Naive thymus-derived CD4-positive, alpha-beta T cell (primary cell): ENCODE data around the gene KCNQ1OT1. TPM values are rescaled to one million over a fixed set of nuclear protein-coding genes. Genes with fewer than 3 reads are reported as not detected.
A peak's percentile ranks its signal among the peaks of the same experiment; 100 is the strongest.
"Not testable (repeated sequence)": the region's sequence is repeated elsewhere in the genome, so short reads cannot be mapped to it uniquely, and the experiment has no call there.

Experiments
- ATAC-seq: fragments of 150-1000 bp; cut with Tn5 transposase; 2 replicates; pipeline ENCODE4 v1.10.0; 2021; ENCODE audit warnings: mild to moderate bottlenecking, moderate library complexity
- CTCF ChIA-PET: fragments of 350-600 bp; sonication (Branson Sonifier 250); formaldehyde crosslinking; loops from one replicate; lab custom pipeline; 2021; ENCODE audit warnings: antibody characterized with exemption; lab: Charles Lee
- POLR2A ChIA-PET: fragments of 350-600 bp; sonication (Branson Sonifier 250); formaldehyde crosslinking; loops from one replicate; lab custom pipeline; 2021; ENCODE audit warnings: antibody characterized with exemption, inconsistent platforms; lab: Charles Lee
- DNase-seq, 9 donors: peaks; one replicate each; pipeline versions ENCODE4 v3.0.0 to v3.0.0-alpha.2; 2020 to 2022; ENCODE audit warnings: mixed read lengths in 1 of 9
- H3K27ac ChIP-seq: one replicate; pipeline ENCODE4 v1.7.0; 2013; ENCODE audit warnings: mild to moderate bottlenecking, low read depth, low read length, moderate library complexity
- H3K27me3 ChIP-seq, 2 donors: one replicate each; pipeline ENCODE4 v1.7.0; 2013; ENCODE audit warnings: low read length in 2 of 2, mild to moderate bottlenecking in 2 of 2, moderate library complexity in 2 of 2; ENCODE audit not compliant: control insufficient read depth in 2 of 2, insufficient read depth in 2 of 2
- H3K36me3 ChIP-seq, 3 experiments: 1 replicate in 2 of 3; 2 replicates in 1 of 3; pipeline ENCODE4 v1.7.0; 2013; ENCODE audit warnings: low read length in 3 of 3, mild to moderate bottlenecking in 3 of 3, moderate library complexity in 1 of 3; ENCODE audit not compliant: insufficient read depth in 3 of 3, control insufficient read depth in 2 of 3
- H3K4me1 ChIP-seq, 2 donors: one replicate each; pipeline ENCODE4 v1.7.0; 2013; ENCODE audit warnings: low read length in 2 of 2, mild to moderate bottlenecking in 2 of 2, moderate library complexity in 1 of 2; ENCODE audit not compliant: control insufficient read depth in 2 of 2, insufficient read depth in 2 of 2
- H3K4me3 ChIP-seq: 2 replicates; pipeline ENCODE4 v1.7.0; 2013; ENCODE audit warnings: mild to moderate bottlenecking, low read length
- H3K9me3 ChIP-seq, 3 experiments: 1 replicate in 2 of 3; 2 replicates in 1 of 3; pipeline ENCODE4 v1.7.0; 2013; ENCODE audit warnings: low read length in 3 of 3; ENCODE audit not compliant: control insufficient read depth in 2 of 3
- H3K27ac Mint-ChIP-seq, 9 donors: one replicate each; pipeline ENCODE4 v1.8.0; 2020 to 2022; ENCODE audit warnings: mixed read lengths in 9 of 9, mild to moderate bottlenecking in 8 of 9, moderate library complexity in 5 of 9, inconsistent platforms in 2 of 9
- H3K27me3 Mint-ChIP-seq, 5 donors: one replicate each; pipeline ENCODE4 v1.8.0; 2021 to 2022; ENCODE audit warnings: mixed read lengths in 5 of 5, mild to moderate bottlenecking in 1 of 5
- H3K36me3 Mint-ChIP-seq, 5 donors: one replicate each; pipeline ENCODE4 v1.8.0; 2020 to 2022; ENCODE audit warnings: mixed read lengths in 5 of 5, mild to moderate bottlenecking in 3 of 5, inconsistent platforms in 1 of 5
- H3K4me1 Mint-ChIP-seq, 7 donors: one replicate each; pipeline ENCODE4 v1.8.0; 2020 to 2022; ENCODE audit warnings: mixed read lengths in 7 of 7, mild to moderate bottlenecking in 3 of 7, inconsistent platforms in 1 of 7
- H3K4me3 Mint-ChIP-seq, 10 donors: one replicate each; pipeline ENCODE4 v1.8.0; 2020 to 2022; ENCODE audit warnings: mild to moderate bottlenecking in 10 of 10, mixed read lengths in 10 of 10, moderate library complexity in 6 of 10, inconsistent platforms in 2 of 10
- H3K9me3 Mint-ChIP-seq, 11 donors: one replicate each; pipeline ENCODE4 v1.8.0; 2020 to 2022; ENCODE audit warnings: mixed read lengths in 11 of 11, mild to moderate bottlenecking in 4 of 11, inconsistent platforms in 1 of 11, moderate library complexity in 1 of 11
- intact Hi-C, 2 donors: fragments of 100-400 bp; cut with micrococcal nuclease; formaldehyde crosslinking; loops; one replicate each; pipeline ENCODE4 v1.15.1; 2023
- polyA plus RNA-seq, 2 donors: library from polyadenylated mRNA; unstranded; fragments of 300-500 nt; fragmentation: Illumina TruSeq; gene quantifications; one replicate each; pipeline ENCODE4 v1.2.3, GENCODE V29; 2021
- total RNA-seq, 6 experiments: library from RNA in 5 of 6; stranded (reverse) in 5 of 6; gene quantifications; 1 replicate in 5 of 6; 2 replicates in 1 of 6; pipeline ENCODE4 v1.2.3 and lab custom pipeline; 2021 to 2026

Gene KCNQ1OT1
- total and polyA plus RNA-seq, 7 experiments from 2014 or later = 0.07 to 0.56 (median 0.19) TPM

- ATAC-seq, H3K27ac Mint-ChIP-seq, H3K27ac ChIP-seq, DNase-seq, H3K27me3 ChIP-seq, H3K27me3 Mint-ChIP-seq, H3K4me3 Mint-ChIP-seq, POLR2A ChIA-PET, CTCF ChIA-PET, intact Hi-C loops, H3K4me1 ChIP-seq, H3K4me1 Mint-ChIP-seq, H3K4me3 ChIP-seq: not testable (repeated sequence)
- Histone ChIP-seq H3K36me3 (peaks cover 0 to 11% (median 0%) of the 10 kb centered on the region in 3 experiments), H3K9me3 (peaks cover 0 to 34% (median 11%) of the 10 kb centered on the region in 3 experiments)
- peaks cover 20 to 88% (median 64%) of the 10 kb centered on the region in 11 donors for H3K9me3 Mint-ChIP-seq
- peaks cover 18 to 84% (median 80%) of the 10 kb centered on the region in 5 donors for H3K36me3 Mint-ChIP-seq
Observed at GRCh38 chr11:2639763-2640162, 60.0 kb downstream of the KCNQ1OT1 start.

GRCh38 chr11:2631161-2631560, 68.6 kb downstream of the KCNQ1OT1 start:
- Mint-ChIP-seq H3K4me1 (no peaks in the 10 kb centered on the region), H3K9me3 (peaks cover 9 to 79% (median 49%) of the 10 kb centered on the region in 11 donors), H3K4me3 (no peak overlapping the region)

GRCh38 chr11:2630679-2631078, 69.1 kb downstream of the KCNQ1OT1 start:
- Mint-ChIP-seq H3K36me3 (peaks cover 25 to 89% (median 85%) of the 10 kb centered on the region in 5 donors), H3K27ac (no peak overlapping the region), H3K9me3 (peaks cover 9 to 74% (median 48%) of the 10 kb centered on the region in 11 donors), H3K27me3 (no peaks in the 10 kb centered on the region), H3K4me1 (no peaks in the 10 kb centered on the region), H3K4me3 (no peak overlapping the region)
- intact Hi-C loops = no loop called here
- Histone ChIP-seq H3K27ac (no peak overlapping the region), H3K4me3 (no peak overlapping the region), H3K27me3 (no peaks in the 10 kb centered on the region), H3K9me3 (peaks cover 0 to 9% (median 5%) of the 10 kb centered on the region in 3 experiments), H3K36me3 (peaks cover 0 to 8% (median 0%) of the 10 kb centered on the region in 3 experiments), H3K4me1 (no peaks in the 10 kb centered on the region)
- no peak for DNase-seq
- ATAC-seq = no peak
- ChIA-PET POLR2A (no interaction called here), CTCF (no interaction called here)

More at GRCh38 chr11:2631161-2631560, 68.6 kb downstream of the KCNQ1OT1 start:
- ATAC-seq (no peak), DNase-seq (no peak)
- H3K36me3 Mint-ChIP-seq = peaks cover 22 to 88% (median 85%) of the 10 kb centered on the region in 5 donors
- H3K27ac Mint-ChIP-seq = no peak overlapping the region
- Histone ChIP-seq H3K27ac (no peak overlapping the region), H3K27me3 (no peaks in the 10 kb centered on the region), H3K9me3 (peaks cover 0 to 9% (median 5%) of the 10 kb centered on the region in 3 experiments), H3K4me3 (no peak overlapping the region), H3K36me3 (peaks cover 0 to 8% (median 0%) of the 10 kb centered on the region in 3 experiments), H3K4me1 (no peaks in the 10 kb centered on the region)
- POLR2A ChIA-PET = no interaction called here
- no peaks in the 10 kb centered on the region for H3K27me3 Mint-ChIP-seq
- intact Hi-C loops = no loop called here
- CTCF ChIA-PET = no interaction called here

- peaks cover 0 to 5% (median 0%) of the 10 kb centered on the region in 3 experiments for H3K36me3 ChIP-seq
- peaks cover 0 to 14% (median 12%) of the 10 kb centered on the region in 7 donors for H3K4me1 Mint-ChIP-seq
- intact Hi-C loops = no loop called here
- H3K4me3 Mint-ChIP-seq = no peak overlapping the region
- no peaks in the 10 kb centered on the region for H3K27me3 Mint-ChIP-seq
- H3K9me3 ChIP-seq = no peaks in the 10 kb centered on the region
- ChIA-PET CTCF (no interaction called here), POLR2A (no interaction called here)
- H3K27ac Mint-ChIP-seq = peak overlapping the region in 1 of 9 donors; percentile 48
- ATAC-seq = no peak
- H3K27me3 ChIP-seq = no peaks in the 10 kb centered on the region
- no peak for DNase-seq
- H3K9me3 Mint-ChIP-seq = peaks cover 0 to 31% (median 14%) of the 10 kb centered on the region in 11 donors
- H3K36me3 Mint-ChIP-seq = peaks cover 23 to 93% (median 79%) of the 10 kb centered on the region in 5 donors
- no peak overlapping the region for H3K27ac ChIP-seq
- no peaks in the 10 kb centered on the region for H3K4me1 ChIP-seq
- H3K4me3 ChIP-seq = no peak overlapping the region
Observed at GRCh38 chr11:2625183-2625582, 74.6 kb downstream of the KCNQ1OT1 start.

DNA sequence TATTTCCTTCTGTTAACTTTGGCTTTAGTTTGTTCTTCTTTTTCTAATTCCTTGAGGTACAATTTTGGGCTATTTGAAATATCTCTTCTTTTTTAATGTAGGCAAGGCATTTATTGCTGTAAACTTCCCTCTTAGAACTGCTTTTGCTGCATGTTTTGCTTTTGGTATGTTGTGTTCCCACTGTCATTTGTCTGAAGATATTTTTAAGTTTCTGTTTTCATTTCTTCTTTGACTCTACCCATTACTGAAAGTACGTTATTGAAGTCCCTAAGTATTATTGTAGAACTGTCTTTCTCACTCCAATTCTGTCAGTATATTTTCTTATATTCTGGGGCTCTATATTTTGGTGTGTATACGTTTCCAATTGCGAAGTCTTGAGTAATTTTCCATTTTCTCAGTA, 77.9 kb downstream of the KCNQ1OT1 start:
- peaks cover 20 to 91% (median 60%) of the 10 kb centered on the region in 5 donors for H3K36me3 Mint-ChIP-seq
- peak overlapping the region in 1 of 10 donors; percentile 72 for H3K4me3 Mint-ChIP-seq

GRCh38 chr11:2612884-2613571, 86.8 kb downstream of the KCNQ1OT1 start:
- intact Hi-C loops = no loop called here
- Mint-ChIP-seq H3K27ac (no peak overlapping the region), H3K4me1 (peaks cover 0 to 19% (median 5%) of the 10 kb centered on the region in 7 donors), H3K36me3 (peaks cover 5 to 75% (median 66%) of the 10 kb centered on the region in 5 donors), H3K27me3 (peaks cover 0 to 8% (median 0%) of the 10 kb centered on the region in 5 donors), H3K9me3 (peaks cover 2 to 38% (median 20%) of the 10 kb centered on the region in 11 donors), H3K4me3 (no peak overlapping the region)
- DNase-seq (no peak), ATAC-seq (no peak)
- POLR2A ChIA-PET = no interaction called here
- peaks cover 0 to 5% (median 0%) of the 10 kb centered on the region in 3 experiments for H3K9me3 ChIP-seq
- H3K4me1 ChIP-seq = no peaks in the 10 kb centered on the region
- H3K4me3 ChIP-seq = no peak overlapping the region
- no peaks in the 10 kb centered on the region for H3K27me3 ChIP-seq
- CTCF ChIA-PET = no interaction called here
- H3K36me3 ChIP-seq = peaks cover 0 to 3% (median 0%) of the 10 kb centered on the region in 3 experiments
- no peak overlapping the region for H3K27ac ChIP-seq

More for the DNA sequence above, 77.9 kb downstream of the KCNQ1OT1 start:
- Histone ChIP-seq H3K4me1 (no peaks in the 10 kb centered on the region), H3K4me3 (no peak overlapping the region), H3K9me3 (no peaks in the 10 kb centered on the region), H3K27ac (no peak overlapping the region), H3K27me3 (no peaks in the 10 kb centered on the region), H3K36me3 (no peaks in the 10 kb centered on the region)
- ChIA-PET CTCF (no interaction called here), POLR2A (no interaction called here)
- DNase-seq (no peak), ATAC-seq (no peak)
- Mint-ChIP-seq H3K4me1 (peaks cover 0 to 23% (median 14%) of the 10 kb centered on the region in 7 donors), H3K27ac (peak overlapping the region in 2 of 9 donors; percentile 1 to 86), H3K27me3 (no peaks in the 10 kb centered on the region), H3K9me3 (peaks cover 0 to 5% (median 0%) of the 10 kb centered on the region in 11 donors)
- intact Hi-C loops = no loop called here
